GM19324 (cell line): ENCODE measurements around the gene KIF4A.
"Not testable (repeated sequence)": the region's sequence is repeated elsewhere in the genome, so short reads cannot be mapped to it uniquely, and the experiment has no call there.

ENCODE experiments used
- ATAC-seq: cut with Tn5 transposase; IDR thresholded peaks from one replicate; pipeline ENCODE4 v1.9.1; 2021; ENCODE audit warnings: mild to moderate bottlenecking, moderate library complexity; ENCODE audit not compliant: unreplicated experiment, low FRiP score

KIF4A gene

DNA sequence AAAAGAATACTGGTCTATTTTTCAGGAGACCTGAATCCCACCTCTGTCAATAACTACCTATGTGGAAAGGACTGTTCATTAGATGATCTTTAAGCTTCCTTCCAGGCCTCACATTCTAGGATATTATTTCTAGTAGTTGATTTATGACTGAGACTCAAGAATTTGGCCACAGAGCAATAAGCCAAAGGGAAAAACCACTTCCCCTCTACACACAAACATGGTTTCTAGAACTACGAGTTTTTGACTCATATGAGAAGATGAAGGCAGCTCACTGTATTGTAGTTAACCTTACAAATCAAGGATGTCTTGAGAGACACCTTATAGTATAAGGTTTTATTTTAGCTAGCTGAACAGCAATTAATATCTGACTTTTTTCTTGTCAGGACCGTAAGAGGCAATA, 96.3 kb downstream of the KIF4A start:
- no peak for ATAC-seq

DNA sequence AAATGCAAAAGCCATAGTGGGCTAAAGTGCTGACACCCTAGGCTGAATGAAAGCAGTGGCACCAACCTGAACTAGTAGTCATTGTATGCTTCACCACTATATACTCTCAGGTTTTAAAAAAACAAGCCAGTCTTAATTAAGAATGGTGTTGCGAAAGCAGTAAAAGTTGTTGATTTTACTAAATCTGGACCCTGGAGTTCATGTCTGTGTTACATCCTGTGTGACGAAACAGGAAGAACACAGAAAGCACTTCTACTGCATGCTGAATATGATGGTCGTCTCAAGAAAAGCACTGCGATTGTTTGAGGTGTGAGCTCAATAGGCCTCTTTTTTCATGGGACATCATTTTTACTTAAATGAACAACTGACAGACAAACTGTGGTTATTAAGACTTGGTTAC, 109.0 kb downstream of the KIF4A start:
- no peak for ATAC-seq

GRCh38 chrX:70400181-70400580, 110.3 kb downstream of the KIF4A start:
- not testable (repeated sequence) for ATAC-seq

DNA sequence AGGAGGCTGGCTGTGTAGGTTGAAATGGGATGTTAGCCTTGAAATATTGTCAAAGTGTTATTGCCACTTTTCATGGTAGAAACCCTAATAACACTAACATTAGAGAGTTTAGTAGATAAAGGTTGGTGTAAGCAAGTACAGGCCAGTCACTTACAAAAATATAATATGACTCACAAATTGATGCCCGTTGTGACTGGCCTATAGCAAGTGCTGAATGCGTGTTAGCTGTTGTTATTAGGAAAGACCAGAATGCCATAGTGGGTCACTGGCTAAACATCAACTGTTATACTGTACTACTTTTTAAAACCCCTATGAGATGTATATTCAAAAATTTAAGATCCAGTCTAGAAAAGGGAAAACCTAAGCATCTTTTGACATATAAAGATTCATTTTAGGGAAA, 112.8 kb downstream of the KIF4A start:
- ATAC-seq, result no peak

DNA sequence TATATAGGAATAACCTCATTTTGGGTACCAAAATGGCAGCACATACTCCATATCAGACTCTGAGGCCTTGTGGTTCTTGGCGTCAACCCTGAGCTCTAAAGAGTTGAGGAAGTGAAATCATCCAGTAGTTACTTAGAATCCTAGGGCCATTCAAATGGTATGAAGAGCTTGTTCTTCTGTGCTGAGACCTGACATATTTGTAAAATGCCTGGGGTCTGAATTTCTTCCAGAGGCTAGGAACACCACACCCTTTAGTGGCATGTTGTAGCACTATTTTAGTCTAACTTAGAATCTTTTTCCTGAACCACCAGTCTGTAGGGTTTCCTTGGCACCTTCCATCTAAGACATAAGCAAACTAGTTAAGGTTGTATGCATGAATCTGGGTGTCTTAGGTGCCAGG, 115.1 kb downstream of the KIF4A start:
- ATAC-seq, result no peak

DNA sequence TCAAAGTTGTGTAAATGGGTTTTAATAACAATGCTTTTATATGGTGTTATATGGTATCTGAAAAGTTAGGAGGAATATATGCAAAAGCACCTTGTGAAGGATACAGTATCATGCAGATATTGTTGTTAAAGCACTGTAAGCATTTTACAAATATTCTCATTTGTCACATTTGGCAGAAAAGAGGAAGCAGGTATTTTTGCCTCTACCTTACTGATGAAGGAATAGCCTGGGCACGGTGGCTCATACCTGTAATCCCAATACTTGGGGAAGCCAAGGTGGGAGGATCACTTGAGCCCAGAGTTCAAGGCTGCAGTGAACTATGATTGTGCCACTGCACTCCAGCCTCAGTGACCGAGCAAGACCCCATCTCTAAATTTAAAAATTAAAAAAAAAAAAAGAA, 121.0 kb downstream of the KIF4A start:
- ATAC-seq, result no peak

- no peak for ATAC-seq
Measured at GRCh38 chrX:70411475-70411874, 121.6 kb downstream of the KIF4A start.

GRCh38 chrX:70421618-70422017, 131.7 kb downstream of the KIF4A start:
- no peak for ATAC-seq

- no peak for ATAC-seq
Measured at GRCh38 chrX:70422851-70423341, 133.0 kb downstream of the KIF4A start, which contains the start of gene GDPD2. Gene GDPD2 (plus strand): TSS chrX:70423314. CDS start chrX:70424985, 1,671 bp downstream.

DNA sequence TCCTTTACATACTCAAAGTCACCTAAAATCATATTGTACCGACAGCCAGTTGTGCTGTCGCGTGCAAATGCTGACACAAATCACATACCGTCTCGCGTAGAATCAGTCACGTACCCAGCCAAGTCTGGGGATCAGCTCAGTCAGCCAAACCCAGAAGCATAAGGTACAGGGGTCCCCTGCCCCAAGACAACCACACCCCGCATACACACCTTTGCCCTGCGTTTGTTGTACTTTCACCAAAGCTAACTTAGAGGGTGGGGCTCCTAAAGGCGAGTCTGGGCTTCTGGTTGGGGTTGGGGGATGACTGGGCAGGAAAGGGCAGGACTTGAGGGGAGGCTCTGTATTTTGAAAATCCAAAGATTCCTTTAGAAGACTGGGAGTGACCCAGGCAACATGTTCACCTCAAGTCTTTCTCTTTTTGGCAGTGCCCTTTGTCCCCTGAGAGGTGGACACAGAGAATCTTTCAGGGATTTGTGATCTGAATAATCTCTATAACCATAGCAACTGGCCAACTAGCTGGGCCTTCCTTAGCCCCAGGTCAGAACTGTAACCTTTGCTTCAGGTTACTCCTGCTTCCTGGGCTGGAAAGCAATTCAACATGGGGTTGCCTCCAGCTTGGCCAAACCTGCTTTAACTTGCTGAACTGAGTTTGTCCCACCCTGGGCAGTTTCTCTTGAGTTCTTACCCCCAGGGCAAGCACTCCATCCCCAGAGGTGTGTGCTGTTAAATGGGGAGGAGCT, 134.2 kb downstream of the KIF4A start:
- ATAC-seq, result no peak

- ATAC-seq, result no peak
Measured at GRCh38 chrX:70424801-70425200, 134.9 kb downstream of the KIF4A start.

DNA sequence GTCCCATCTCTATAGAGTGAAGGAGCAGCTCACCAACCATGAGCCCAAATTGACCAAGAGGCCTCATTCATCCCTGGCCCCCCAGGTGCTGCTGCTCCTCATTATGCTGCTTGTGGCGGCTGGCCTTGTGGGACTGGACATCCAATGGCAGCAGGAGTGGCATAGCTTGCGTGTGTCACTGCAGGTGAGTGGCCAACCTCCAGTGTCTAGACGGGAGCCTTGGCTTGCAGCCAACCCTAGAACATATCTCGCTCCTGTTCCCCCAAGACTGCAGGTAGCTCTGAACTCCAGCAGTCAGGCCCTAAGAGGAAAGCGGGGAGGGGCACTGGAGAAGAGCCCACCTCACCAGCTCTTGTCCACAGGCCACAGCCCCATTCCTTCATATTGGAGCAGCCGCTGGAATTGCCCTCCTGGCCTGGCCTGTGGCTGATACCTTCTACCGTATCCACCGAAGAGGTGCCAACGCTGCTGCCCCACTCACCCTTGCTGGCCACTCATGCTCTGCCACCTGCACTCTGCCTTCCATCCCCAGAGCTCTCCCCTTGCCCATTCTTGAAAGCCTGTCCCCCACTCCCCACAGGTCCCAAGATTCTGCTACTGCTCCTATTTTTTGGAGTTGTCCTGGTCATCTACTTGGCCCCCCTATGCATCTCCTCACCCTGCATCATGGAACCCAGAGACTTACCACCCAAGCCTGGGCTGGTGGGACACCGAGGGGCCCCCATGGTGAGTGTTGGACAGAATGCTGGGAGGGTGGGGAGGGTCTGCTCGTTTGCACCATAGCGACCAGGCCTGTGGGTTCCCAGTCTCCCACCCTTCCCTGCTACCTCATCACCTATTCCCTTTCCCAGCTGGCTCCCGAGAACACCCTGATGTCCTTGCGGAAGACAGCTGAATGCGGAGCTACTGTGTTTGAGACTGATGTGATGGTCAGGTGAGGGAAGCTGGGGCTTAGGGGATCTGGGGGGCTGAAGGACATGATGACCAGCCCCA, 136.7 kb downstream of the KIF4A start:
- ATAC-seq, result no peak

- ATAC-seq, result no peak
Measured at GRCh38 chrX:70427365-70427764, 137.5 kb downstream of the KIF4A start.

GRCh38 chrX:70429759-70430158, 139.9 kb downstream of the KIF4A start:
- no peak for ATAC-seq

- no peak for ATAC-seq
Measured at GRCh38 chrX:70432936-70433847, 143.3 kb downstream of the KIF4A start.

DNA sequence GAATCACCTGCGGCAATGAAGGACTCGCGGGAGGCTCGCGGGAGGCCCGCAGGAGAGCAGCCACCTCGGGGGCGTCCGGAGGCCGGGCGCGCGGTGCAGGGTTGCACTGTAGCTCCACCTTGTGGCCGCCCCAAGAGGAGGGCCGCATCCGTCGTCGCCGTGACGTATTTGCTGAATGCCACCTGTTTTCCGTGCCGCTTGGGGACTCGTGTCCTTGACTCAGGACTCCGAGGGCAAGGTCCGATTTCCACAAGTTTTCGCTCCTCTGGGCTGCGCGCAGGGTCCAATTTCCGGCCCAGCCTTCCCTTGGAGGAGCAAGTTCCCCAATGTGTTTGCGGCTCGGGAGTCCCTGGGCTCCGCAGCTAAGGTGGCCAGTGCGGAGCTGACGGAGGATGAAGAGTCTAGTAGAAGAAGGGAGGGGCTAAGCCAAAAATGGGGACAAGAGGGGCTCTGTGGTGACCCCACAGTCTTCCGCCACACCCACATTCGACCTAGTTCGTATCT, 144.0 kb downstream of the KIF4A start:
- peak; percentile 54 for ATAC-seq

DNA sequence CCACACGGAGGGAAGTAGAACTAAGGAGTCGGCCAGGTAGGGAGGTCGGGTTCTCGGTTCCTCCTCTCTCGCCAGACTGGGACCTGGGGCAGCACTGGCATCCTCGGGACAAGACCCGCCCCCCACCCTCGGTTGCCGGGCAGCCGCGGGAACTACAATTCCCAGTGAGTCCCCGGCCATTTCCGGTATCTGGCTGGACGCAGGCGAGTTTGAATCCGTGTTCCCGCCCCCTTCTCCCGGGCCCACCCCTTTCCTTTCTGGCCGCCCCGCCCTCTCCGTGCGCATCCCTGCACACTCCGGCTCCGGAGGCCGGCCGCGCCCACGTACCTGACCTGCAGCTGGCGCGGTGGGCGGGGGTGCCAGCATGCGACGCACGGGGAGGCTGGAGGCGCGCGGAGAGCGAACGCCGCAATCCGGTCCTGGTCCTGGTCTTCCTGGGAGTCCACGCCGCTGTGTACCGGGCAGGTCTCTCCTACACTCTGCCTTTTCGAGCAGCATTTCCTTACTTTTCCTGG, 144.5 kb downstream of the KIF4A start:
- ATAC-seq, result peak; percentile 60

DNA sequence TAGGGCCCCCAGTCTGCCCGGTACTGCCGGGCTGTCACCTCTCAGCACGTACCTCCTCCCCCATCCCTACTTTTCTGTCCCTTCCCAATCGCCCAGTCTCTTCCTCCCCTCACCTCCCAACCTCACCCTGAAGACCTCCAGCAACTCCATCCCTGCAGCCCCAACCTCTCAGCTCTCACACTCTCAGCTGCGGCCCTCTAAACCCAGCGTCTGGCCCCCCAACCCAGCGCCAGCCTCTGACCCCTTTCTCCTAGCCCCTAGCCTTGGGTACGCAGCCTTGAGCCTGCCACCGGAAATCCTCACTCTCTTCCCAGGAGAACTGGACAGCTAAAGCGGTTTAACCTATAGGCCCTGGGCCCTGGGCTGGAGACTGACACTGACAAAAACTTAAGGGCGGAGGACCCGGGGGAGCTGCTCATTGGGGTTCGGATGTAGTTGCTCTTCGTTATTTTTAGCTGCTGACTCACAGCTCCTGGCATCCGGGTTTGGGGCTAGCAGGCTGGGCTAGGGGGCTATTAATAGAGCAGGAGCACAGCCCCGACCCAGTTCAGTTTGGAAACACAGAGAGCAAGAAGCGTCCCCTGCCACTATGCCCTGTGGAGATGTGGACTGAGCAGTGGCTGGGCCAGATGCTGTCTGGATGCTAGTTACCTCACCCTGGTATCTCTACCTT, 145.1 kb downstream of the KIF4A start:
- no peak for ATAC-seq

DNA sequence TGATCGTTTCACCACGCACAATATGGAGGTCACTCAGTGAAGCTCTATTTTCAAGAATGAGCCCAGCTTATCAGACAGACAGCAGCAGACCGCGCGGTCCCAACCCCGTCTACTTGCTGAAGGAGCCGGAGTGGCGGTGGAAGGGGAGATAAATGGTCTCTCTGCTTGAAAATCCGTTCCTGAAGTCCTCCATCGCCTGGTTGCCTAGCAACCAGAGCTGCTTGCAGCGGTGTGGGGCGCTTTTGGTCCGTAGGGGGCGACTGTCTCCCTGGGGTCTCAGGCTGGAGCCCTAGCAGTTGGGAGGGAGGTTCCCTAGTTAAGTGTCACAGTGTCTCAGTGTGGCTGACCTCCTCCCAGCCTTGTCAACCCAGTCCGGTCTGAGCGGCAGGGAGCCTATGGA, 146.4 kb downstream of the KIF4A start:
- no peak for ATAC-seq
